Fibroblast of gingiva (primary cell): Measurements from ENCODE around the gene XXYLT1.
"Not testable (repeated sequence)": the region's sequence is repeated elsewhere in the genome, so short reads cannot be mapped to it uniquely, and the experiment has no call there.

Experiments used
- DNase-seq: peaks from one replicate; pipeline ENCODE4 v3.0.0-alpha.2; 2011; ENCODE audit warnings: low read depth

The XXYLT1 gene

GRCh38 chr3:195063581-195064193, 207.3 kb downstream of the XXYLT1 start:
- no peak for DNase-seq

DNA sequence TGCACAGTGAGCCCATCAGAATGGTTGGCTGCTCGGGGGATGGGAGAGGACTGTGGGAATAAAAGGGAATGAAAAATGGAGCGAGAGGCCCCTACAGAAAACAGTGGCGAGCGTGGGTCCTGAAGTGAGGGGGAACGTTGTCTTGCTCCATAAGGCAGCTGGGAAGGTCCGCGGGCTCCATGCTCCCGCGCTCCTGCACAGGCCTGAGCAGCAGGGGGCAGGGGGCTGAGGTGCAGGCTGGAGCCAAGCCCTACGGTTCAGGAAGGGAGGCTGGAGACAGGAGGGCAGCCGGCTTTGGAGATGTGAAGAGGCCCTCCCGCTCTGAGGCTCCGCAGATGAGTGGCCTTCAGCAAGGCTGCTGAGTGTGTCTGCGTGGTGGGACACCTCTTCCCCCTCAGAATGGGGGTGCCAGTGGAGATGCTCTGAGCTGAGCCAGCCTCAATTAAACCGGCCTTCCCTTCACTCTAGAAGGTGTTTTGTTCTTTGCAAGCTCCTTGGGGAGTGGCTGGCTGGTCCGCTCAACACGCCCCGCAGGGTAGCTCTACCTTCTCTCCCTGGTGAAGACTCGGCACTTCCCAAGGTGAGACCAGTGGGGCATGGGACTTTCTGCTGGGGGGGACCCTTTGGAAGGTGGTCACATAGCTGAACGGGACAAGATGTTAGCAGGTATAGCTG, 208.0 kb downstream of the XXYLT1 start:
- DNase-seq: no peak

GRCh38 chr3:195061756-195062655, 209.0 kb downstream of the XXYLT1 start:
- DNase-seq: no peak

DNA sequence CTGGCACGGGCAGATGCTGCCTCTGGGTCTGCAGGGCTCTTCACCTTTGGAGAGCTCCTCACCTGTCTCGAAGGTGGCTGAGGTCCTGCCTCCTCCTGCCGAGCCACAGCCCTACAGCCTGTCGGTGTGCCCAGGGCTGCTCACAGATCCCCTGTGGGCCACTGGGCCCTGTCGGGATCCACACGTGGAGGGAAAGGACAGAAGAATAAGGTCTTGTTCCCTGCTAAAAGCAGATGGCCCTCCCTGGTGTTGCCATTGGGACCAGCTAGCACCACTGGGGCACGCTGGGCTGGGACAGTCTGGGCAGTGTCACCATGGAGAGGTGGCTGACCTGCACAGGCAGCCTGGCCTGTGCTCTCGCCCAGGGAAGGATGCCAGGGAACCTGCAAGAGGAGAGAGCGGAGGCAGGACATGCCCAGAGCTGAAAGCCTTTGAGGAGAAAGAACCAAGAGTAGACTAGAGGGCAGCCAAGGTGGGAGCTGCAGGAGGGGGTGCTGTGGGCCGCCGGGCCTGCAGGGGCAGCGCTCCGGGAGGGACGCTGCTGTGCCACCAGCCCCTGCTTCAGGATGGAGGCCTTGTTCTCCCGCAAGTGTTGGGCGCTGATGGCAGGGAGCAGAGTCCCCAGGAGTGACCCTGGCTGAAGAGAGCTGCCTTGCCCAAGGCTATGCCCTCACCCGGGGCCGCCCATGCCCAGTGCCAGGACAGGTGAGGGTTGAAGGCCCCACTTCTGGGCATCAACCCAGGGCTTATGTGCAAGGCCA, 210.2 kb downstream of the XXYLT1 start:
- no peak for DNase-seq

GRCh38 chr3:195060217-195060481, 210.8 kb downstream of the XXYLT1 start:
- no peak for DNase-seq

DNA sequence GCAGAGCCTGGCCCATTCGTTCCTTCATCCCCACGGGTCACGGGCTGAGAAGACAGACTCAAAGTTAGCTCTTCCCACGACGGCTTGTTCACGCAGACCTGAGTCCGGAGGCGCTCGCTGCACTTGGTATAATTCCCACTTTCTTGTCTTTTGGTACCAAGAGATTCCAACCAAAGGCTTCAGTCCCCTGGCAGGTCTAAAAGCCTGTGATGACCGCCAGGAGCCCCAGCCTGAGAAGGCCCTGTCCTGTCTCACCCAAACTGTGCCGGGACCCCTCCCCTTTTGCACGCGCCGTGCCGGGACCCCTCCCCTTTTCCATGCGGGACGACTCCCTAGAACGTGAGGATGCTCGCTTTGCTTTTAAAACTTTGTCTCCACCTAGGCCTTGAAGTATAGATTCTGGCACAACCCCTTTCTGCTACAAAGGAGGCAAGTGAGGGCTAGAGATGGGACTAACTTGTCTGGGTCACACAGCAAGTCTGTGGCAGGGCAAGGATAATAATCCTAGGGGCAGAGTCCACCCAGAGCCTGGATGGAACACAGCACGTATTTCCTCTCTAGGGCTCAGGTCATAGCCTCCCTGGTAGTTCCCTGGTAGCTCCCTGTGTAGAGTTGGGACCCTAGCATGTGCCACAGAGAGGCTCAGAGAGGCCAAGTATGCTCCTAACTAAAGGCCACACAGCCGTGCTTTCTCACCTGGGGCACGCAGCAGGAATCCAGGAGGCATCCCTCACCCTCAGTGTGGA, 211.3 kb downstream of the XXYLT1 start:
- DNase-seq: no peak

DNA sequence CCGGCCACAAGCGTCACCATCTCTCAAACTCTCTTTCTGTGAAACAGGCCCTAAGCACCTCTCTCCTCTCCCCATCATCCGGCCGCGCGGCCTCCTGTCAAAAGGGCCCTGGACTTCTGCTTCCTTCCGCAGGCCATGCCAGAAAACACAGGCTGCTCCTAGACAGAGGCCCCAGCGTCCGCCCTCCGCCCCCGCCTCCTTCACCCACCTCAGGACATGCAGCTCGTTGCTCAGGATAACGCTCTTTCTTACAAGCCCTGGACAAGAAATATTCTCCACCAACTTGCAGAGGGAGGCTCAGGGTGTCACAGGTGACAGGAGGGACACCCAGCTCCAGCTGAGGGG, 212.0 kb downstream of the XXYLT1 start:
- no peak for DNase-seq

DNA sequence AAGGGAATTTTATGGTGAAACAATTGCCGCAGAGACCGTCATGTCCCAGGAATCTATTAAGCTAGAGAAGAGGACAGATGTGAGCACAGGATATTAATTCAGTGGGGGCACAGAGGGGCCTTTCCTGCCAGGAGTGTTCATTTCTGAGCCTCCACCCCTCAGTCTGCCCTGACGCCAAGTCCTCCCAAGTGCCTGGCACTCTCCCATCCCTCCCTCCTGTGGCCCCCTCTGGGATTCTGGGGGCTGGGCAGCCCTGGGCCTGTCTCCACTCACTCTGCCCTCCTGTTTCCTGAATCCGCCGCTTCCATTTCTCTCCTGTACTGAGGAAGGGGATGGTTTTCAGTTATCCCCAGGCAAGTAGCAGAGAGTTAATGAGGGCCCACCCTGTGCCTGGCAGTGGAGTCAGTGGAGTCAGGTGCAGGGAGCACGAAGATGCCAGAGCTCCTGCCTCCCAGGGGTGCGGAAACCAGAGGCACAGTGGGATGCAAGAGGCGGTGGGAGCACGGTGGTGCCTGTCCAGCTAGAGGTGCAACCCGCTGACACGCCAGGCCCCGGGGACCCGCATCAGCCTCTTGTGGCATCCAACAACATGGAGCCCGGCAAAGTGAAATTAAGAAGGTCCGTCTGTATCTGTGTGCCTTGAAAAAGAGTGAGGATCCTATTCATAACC, 212.5 kb downstream of the XXYLT1 start:
- no peak for DNase-seq

DNA sequence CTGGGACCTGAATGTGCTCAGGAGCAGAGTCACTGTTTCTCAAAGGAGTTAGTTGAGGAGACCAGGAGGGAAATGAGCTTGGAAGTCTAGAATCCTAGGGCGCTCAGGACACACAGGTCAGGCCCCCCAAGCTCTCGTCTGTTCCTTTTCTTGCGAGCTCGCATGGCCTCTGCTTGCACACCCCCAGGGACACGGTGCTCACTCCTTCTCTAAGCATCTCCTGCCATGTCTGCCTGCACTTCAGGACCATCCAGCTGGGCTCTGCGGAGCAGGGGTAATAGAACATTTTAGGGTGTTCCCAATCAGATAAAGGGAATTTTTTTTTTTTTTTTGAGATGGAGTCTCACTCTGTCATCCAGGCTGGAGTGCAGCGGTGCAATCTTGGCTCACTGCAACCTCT, 213.2 kb downstream of the XXYLT1 start:
- no peak for DNase-seq

DNA sequence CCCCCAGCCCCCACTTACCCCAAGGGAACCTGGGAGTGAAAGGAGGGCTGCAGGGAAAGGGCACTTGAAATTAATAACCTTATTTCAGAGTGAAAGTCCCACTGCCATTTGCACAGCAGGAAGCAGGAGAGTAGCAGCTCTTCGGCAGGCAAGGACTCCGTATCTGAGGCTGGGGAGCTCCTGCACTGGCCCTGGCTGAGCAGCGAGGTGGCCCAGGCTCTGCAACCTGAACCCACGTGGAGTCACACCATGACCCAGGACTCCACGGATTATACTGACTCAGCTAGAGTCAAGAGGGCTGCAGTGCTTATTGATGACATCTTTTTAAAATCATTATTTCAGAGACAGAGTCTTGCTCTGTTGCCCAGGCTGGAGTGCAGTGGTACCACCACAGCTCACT, 214.5 kb downstream of the XXYLT1 start:
- DNase-seq: no peak

DNA sequence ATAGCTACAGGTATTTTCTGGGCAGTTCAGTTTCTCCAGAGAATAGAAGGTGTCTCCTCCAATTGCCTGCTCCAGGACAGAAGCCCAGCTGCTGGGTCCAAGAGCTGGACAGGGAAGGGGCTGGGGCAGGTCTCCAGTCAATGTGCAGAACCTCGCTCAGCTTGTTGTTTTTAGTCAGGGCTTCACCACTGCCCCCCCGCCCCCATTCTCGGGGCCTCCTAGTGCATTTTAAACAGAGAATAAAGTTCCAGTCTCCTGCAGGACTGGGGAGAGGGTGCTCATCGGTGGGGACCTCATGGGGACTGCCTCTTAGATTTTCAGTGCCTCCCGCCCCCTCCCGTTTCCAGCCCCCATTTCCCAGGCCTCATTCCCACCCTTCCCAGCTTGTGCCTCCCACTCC, 216.6 kb downstream of the XXYLT1 start:
- no peak for DNase-seq

DNA sequence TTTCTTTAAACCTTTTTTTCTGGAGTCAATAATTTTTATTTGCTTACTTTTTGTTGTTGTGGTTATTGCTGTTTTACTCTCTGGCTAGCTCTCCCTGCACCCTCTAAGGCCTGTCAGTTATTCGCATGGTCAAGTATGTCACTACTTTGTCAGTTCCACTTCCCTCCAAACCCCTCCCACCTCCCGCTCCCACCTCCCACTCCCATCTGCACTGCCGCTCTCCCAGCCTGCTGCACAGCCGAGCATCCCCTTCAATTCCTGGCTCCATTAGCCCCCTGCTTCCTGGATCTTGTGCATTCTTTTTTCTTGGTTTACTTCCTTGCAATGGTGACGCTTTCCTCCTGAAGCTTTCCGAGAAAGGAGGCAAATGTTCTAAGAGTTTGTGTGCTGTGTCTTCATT, 218.0 kb downstream of the XXYLT1 start:
- no peak for DNase-seq

- DNase-seq: not testable (repeated sequence)
Measured at GRCh38 chr3:195050296-195050695, 220.7 kb downstream of the XXYLT1 start.

- DNase-seq: no peak
Measured at GRCh38 chr3:195048059-195048905, 222.7 kb downstream of the XXYLT1 start.

- no peak for DNase-seq
Measured at GRCh38 chr3:195047536-195047935, 223.4 kb downstream of the XXYLT1 start.

GRCh38 chr3:195046441-195046840, 224.5 kb downstream of the XXYLT1 start:
- DNase-seq: no peak

DNA sequence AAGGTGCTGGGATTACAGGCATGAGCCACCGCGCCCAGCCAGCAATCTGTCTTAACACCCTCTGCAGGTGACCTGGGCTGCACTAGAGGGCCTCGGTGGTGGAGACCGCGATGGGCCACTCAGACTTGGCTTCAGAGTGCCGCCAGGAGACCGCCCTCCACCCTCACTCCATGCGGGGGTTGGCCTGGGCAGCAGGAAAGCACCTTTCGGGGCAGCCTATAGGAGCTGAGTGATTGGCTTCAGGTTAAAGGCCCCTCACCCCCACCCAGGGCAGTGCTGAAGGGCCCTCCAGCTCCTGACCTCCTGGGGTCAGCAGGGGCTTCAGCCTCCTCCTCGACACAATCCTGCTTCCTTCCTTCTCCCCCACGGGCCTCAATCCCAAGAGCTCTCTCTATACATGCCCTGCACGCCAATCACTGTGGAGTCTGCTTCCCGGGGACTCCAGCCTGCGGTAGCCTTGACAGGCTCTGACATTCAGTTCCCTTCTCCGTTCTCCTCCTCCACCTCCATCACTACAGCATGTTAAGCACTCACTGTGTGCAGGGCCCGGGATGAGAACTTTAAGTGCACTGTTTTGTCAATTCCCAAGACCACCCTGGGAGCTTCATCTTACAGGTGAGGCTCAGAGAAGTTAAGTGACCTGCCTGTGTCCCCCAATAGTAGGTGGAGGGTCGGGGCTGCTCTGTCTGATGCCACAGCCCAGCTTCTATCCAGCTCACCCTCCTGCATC, 225.3 kb downstream of the XXYLT1 start:
- no peak for DNase-seq

DNA sequence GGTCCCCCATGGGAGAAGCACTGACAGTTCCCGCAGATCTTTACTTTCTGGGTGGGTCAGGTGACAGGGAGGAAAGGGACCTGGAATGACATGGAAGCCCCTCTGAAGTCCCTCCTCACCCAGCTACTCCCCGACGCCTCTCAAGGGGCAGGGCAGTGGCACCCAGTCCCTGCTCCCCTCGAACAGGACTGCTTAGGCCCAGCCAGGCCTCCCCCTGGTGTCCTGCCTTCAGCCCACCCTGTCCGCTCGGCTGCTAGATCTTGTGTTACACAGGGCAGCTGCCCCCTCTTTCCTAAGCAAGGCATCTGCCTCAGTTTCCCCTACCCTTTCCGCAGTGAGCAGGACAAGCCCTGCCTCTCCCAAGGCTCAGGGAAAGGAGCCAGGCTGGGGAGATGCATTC, 226.5 kb downstream of the XXYLT1 start:
- no peak for DNase-seq

DNA sequence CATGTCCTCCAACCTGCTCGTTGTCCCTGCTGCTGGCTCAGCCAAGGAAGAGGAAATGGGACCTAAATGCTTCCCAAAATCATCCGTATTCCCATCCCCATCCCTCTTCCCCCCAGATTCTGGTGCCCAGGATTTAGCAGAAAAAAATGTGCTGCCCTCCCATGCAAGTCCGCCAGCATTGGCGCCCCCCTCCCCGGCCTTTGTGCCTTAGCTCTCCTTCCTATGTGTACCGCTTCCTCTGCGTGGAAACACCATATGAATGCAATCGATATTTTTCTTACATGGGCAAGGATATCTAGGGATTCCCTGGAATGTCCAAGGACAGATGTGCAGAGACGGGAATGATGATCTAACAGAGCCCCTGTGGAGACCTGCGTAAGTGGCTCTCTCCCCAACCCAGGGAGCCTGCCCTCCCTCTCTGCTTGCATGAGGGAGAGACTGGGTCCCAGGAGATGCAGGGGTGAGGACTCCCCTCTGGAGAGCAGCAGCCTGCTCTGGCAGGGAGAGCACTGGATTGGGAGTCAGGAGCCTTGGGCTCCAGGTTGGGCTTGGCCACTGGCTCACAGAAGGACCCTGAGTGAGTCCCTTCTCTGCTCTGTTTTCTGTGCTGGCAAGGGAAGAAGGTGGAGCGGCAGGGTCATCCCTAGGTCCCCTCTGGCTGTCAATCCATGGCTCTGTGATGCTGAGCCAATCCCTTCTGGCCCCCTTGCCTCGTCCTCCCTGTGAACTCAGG, 227.2 kb downstream of the XXYLT1 start:
- no peak for DNase-seq
